Measurements from ENCODE around the gene FSTL3.
"Not testable (repeated sequence)": the region's sequence is repeated elsewhere in the genome, so short reads cannot be mapped to it uniquely, and the experiment has no call there.

The FSTL3 gene

DNA sequence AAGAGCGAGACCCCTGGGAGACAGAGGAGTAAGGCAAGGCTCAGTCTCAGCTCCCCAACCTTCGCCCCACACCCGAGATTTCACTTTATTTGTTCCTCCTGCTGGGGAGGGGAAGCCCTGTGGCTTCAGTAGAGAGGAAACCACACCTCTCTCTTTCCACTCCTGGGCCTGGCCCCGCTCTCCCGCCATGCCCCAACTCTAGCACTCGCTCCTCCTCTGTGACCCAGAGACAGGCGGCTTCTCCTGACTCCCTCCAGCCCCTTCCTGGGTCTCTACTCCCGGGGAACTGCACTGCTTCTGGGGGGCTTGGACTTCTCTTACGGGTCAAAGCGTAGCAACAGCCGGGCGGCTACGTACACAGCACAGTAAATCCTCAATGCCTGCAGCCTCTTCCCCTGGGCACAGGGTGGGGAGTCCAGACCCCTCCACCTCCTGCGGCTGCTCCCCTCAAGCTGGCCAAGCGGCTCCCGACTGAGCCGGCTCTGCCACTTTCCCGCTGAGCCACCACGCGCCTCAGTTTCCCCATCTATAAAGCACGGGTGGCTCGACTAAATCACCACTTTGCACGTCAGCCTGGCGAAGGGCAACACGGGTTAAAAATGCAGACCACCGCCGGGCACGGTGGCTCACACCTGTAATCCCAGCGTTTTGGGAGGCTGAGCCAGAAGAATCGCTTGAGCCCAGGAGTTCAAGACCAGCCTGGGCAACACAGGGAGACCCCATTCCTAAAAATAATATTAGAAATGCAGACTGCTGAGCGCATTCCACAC, 14.6 kb upstream of the FSTL3 start:
- no peak for DNase-seq (ENCODE audit: low spot score)

DNA sequence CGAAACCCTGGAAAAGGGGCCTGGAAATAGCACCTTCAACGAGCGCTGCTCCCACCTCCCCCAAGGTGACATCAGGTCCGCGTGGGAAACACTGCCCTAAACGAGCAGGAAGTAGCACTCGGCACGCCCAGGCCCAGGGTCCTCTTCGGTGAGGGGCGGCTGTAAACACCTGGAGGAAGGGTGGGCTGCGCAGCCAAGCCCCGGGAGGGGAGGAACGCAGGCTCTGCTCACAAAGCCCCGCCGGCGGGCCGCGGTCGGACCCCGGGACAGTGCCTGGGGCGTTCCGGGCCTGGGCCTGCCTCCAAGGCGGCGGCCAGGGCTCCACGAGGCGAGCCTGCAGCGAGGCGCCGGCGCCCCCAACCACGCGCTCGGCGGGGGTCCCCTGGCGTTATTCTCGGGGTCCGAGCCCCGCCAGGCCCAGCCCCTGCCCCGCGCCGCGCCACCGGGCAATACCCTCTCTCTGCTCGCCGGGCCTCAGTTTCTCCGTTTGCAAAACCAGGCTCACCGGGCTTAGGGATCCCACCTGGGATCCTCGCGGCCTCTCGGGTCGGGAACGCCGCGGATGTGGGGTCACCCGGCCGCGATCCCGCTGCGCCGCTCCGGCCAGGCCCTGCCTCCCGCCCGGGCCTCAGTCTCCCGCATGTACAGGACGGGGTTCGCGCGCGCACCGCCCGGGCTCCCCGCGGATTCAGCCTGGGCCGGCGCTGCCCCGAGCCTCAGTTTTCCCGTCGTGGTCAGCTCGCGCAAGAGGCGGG, 13.8 kb upstream of the FSTL3 start:
- DNase-seq (ENCODE audit: low spot score): no peak
- FAIRE-seq: no peak

More for the DNA sequence above, 14.6 kb upstream of the FSTL3 start:
- FAIRE-seq: no peak

DNA sequence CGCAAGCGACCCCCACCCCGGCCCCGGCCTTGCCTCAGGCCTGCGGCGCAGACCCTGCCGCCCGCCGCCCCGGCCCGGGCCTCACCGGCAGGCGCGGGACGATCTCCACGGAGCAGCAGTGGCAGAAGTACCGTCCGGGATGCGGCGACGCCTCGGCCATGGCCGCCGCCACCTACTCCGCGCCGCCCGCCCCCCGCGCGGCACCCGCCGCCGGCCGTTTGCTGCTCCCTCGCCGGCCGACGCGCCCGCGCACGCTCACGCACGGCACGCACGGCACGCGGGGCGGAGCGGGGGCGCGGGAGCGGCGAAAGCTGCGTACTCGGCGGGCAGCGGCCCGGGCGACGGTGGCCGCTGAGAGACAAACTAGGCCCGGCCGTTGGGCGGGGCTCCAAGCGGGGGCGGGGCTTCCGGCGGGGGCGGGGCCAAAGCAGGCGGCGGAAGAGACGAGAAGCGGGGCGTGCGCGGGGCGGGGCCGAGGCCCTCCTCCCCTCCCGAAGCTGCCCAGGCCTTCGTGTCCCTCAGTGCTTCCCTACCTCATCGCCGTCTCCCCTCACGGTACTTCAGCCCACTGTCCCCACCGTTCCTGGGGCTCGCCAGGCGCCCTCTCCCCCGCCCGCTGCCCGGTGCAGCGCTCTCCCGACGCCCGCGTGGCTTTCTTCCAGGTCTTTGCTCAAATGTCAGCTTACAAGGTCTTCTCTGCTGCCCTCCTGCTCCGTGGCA, 13.1 kb upstream of the FSTL3 start, which contains the start of gene RNF126:
Gene RNF126, minus strand, starts transcription at position 253 of the 720 bp plus-strand sequence. Its CDS starts 93 bp downstream, at position 160.
- FAIRE-seq (peak; percentile 75), DNase-seq (ENCODE audit: low spot score) (peak; percentile 90)

DNA sequence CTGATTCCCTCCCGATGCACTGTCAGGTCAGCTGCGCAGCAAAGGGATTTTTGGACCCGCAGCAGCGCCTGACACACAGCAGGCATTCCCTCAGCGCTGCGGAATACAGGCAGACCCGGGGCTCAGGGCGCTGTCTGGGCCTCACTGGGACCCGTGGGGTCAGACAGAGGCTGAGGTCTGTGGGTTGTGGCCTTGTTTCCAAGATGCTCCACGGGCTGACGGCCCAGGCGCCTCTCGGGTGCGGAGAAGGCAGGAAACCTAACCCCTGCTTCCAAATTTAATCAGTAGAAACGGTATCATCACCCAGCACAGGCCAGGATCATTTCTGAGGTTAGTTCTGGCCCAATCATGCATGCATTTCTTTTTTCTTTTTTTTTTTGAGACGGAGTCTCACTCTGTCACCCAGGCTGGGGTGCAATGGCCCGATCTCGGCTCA, 12.5 kb upstream of the FSTL3 start:
- FAIRE-seq (no peak), DNase-seq (ENCODE audit: low spot score) (no peak)

DNA sequence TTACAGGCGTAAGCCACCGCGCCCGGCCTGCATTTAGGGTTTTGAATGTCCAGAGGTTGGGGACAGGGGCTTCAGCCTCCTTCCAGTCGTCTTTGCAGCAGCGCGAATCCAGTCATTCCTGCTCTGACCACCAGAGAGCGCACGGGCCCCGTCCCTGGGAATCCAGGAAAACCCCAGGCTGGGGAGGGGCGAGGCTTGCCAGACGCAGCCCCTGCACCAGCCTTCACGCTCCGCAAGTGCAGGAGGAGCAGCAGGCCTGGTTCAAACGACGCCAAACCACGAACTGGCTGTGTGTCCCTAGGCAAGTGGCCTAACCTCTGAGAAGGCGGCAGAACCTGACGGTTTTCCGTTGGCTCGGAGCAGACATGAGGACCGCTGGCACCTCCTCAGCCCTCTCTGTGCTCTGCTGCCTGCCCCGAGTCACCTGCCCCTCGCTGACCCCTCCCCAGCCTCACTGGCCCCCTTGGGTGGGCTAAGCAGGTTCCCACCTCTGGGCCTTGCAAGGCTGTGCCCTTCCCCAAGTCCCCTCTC, 11.2 kb upstream of the FSTL3 start:
- DNase-seq (ENCODE audit: low spot score): peak; percentile 75
- FAIRE-seq: no peak

DNA sequence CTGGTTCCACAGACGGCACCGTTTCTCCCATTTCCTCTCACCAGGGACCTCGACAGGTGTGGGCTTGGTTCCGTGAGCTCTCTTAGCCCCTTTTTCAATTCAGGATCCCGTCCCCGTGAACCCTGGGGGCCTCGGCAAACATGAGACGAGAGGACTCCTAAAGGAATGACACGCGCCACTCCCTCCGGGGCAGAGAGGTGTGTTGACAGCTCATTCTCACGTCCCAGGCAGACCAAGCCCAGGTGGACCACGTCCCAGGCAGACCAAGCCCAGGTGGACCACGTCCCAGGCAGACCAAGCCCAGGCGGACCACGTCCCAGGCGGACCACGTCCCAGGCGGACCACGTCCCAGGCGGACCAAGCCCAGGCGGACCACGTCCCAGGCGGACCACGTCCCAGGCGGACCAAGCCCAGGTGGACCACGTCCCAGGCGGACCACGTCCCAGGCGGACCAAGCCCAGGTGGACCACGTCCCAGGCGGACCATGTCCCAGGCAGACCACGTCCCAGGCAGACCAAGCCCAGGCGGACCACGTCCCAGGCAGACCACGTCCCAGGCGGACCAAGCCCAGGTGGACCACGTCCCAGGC, 9.1 kb upstream of the FSTL3 start:
- not testable (repeated sequence) for DNase-seq (ENCODE audit: low spot score); FAIRE-seq

DNA sequence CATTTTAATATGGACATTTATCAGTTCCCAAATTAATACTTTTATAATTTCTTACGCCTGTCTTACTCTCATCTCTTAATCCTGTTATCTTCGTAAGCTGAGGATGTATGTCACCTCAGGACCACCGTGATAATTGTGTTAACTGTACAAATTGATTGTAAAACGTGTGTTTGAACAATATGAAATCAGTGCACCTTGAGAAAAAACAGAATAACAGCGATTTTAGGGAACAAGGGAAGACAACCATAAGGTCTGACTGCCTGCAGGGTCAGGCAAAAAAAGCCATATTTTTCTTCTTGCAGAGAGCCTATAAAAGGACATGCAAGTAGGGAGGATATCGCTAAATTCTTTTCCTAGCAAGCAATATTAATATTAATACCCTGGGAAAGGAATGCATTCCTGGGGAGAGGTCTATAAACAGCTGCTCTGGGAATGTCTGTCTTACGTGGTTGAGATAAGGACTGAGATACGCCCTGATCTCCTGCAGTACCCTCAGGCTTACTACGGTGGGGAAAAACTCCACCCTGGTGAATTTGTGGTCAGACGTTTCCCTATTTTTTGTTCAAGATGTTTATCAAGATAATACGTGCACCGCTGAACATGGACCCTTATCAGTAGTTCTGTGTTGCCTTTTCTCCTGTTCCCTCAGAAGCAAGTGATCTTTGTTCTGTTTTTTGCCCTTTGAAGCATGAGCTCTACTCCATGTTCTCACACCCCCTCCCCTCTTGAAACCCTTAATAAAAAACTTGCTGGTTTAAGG, 7.3 kb upstream of the FSTL3 start:
- not testable (repeated sequence) for FAIRE-seq; DNase-seq (ENCODE audit: low spot score)

DNA sequence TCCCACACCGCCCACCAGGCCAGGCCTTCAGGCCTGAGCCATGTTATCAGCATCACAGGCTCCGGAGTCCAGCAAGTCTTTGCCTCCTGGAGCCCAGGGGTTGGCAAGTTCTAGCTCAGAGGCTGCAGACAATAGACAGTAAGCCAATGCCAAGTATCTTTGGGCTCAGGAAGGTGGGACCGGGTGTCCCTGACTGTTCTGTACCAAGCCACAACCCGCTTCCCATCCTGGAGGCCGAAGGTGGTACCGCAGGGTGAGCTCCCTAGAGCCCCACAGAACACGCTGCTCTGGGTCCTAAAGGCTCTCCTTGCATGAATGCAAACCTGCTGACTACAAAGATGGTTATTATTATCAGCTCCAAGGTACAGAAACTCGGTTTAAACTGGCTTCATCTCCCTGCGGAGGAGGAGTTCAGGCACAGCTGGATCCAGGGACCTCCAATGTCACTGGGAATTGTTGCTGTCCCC, 5.5 kb upstream of the FSTL3 start:
- FAIRE-seq: no peak
- DNase-seq (ENCODE audit: low spot score): no peak

DNA sequence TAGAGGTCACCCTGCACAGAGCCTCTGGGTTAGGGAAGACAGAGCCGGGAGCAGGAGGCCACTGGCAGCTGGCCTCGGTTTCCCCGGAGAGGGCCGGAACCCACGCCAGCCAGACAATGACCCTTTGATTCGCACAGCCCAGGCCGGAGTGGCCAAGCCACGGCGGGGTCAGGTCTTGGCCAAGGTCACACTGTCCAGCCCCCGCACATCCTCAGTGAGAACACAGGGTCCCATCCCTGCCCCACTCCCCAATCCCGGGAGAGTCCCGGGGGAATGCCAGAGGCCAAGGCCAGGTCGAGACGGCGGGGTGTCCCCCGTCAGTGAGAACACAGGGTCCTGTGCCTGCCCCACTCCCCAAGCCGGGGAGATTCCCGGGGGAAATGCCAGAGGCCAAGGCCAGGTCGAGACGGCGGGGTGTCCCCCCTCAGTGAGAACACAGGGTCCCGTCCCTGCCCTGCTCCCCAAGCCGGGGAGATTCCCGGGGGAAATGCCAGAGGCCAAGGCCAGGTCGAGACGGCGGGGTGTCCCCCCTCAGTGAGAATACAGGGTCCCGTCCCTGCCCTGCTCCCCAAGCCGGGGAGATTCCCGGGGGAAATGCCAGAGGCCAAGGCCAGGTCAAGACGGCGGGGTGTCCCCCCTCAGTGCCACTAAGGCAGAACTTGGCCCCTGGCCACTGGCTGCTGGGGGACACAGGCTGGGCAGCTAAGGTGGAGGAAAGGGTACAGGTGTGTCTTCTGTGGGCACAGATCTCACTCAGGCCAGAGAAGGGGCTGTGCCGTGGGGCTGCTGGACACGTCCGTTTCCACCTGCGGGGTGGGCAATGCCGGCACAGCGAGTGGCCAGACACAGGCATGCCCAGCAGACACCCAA, 1.7 kb upstream of the FSTL3 start:
- FAIRE-seq (no peak), DNase-seq (ENCODE audit: low spot score) (no peak)

DNA sequence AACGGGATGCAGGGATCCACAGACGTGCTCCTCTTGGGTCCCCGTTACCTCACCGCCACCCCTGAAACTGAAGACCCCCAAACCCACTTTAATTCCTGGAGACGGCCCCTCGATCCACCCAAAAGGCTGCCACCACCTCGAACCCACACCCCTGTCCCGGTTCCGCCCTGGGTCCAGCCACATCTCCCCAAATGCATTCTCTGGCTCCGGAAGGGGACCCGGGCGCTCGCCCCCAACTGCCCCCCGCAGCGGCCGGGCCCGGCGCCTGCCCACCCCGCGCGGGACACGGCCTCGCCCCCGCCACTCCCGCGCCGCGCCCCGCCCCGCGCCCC, 219 bp upstream of the FSTL3 start:
- no peak for DNase-seq (ENCODE audit: low spot score)
- FAIRE-seq: no peak

DNA sequence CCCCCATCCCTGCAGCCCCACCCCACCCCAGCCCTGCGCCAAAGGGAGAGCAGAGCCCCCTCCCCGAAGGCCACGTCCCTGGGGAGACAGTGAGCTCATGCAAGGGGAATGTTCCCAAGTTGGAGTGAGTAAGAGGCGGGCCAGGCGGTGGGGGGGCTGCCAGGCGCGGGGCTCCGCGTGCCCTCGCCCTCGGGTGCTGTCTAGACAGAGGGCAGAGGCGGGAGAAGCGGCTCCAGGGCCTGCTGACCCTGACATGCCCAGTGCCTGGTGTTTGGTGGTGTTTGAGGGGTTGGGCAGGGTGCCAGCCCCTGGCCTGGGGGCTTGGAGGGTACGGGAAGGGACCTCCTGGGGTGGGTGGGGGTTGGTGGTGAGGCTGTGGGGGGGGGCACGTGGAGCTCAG, 1.0 kb downstream of the FSTL3 start:
- peak; percentile 23 for FAIRE-seq

DNA sequence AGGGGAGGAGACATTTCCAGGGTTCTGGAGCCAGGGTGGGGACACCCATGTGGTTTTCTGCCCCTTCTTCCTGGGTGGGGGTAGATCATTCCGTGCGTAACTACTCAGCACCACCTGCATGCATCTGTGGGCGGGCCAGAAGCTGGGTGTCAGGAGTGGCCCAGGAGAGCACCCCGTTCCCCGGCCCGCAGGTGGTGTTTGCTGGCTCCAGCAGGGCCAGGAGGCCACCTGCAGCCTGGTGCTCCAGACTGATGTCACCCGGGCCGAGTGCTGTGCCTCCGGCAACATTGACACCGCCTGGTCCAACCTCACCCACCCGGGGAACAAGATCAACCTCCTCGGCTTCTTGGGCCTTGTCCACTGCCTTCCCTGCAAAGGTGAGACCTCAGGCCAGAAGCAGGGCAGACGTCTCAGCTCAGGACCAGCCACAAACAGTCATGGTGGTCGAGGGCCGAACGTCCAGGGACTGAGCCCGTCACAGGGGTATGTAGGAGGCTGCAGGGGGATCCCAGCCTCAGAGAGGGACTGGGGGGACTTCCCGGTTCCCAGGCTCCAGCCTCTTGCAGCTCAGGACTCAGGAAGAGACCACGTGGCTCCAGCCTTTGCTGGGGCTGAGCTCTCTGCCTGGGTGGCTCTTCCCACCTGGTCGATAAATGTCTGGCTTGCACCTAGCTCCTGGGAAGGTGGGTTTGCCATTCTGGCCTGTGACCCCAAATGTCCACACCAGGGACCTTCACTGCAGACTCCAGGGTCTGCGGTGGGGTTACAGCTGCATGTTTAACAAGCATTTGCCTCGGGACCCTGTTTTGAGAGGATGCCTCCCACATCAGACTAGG, 1.6 kb downstream of the FSTL3 start:
- FAIRE-seq (no peak), DNase-seq (ENCODE audit: low spot score) (peak; percentile 48)

More for the DNA sequence above, 1.0 kb downstream of the FSTL3 start:
- DNase-seq (ENCODE audit: low spot score): peak; percentile 79

DNA sequence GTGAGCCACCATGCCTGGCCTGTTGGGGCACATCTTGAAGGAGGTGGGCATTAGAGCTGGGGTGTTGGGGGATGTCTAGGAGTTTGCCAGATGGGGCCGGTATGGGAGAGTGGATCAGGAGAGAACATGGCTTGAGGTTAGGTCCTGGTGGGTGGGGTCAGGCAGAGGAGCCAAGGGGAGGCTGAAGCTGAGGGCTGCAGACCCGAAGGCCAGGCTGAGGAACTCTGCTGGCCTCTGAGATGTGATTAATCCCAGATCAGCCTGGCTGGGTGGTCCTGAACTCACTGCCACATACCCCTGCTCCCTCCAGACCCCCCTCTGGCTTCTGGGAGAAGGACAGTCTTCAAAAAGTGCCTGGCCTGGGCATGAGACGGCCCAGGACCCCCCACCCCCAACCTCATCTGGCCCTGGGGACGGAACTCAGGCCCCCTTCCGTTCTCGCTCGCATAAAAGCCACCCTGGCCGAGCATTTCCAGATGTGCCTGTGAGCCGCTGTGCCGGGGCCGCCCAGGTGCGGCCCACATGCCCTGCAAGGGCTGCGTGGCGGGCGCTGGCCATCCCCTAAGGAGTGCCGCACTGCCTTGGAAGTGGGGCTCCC, 2.7 kb downstream of the FSTL3 start:
- DNase-seq (ENCODE audit: low spot score) (no peak), FAIRE-seq (no peak)

DNA sequence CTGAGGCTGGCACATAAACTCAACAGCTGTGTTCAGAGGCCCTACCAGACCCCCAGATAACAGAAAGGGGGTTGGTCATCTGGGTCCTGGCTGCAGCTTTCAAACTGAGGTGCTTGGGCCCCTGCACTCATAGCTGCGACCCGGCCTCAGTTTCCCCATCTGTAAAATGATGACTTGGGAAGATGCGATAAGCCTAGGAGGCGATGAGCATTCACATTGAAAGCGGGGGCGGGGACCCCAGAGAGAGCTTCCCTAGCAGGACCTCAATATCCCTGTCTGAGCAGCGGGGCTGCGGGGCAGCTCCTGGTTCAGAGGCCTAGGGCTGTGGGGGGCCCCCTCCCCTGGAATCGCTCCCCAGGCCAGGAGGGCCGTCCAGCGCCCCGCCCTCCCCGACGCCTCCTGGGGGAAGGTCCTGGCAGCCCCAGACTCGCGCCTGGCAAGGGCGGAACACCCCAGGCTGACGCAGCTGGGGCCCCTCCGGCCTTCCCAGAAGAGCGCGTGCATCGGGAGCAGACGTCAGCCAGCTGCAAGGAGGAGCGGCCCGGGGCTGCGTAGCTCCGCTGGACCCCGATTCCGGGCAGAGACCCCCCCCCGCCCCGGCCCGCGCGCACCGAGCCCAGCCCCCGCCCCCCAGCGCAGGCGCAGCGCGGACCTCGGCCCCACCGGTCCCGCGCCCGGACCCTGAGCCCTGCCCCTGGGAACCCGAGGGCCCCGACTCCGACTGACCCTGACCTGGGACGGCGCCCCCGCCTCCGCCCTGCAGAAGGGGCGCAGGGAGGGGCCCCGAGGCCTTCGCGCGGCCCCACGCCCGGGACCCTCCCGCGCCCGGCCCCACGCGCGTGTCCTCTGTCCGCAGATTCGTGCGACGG, 3.5 kb downstream of the FSTL3 start:
- DNase-seq (ENCODE audit: low spot score): peak; percentile 56
- no peak for FAIRE-seq

DNA sequence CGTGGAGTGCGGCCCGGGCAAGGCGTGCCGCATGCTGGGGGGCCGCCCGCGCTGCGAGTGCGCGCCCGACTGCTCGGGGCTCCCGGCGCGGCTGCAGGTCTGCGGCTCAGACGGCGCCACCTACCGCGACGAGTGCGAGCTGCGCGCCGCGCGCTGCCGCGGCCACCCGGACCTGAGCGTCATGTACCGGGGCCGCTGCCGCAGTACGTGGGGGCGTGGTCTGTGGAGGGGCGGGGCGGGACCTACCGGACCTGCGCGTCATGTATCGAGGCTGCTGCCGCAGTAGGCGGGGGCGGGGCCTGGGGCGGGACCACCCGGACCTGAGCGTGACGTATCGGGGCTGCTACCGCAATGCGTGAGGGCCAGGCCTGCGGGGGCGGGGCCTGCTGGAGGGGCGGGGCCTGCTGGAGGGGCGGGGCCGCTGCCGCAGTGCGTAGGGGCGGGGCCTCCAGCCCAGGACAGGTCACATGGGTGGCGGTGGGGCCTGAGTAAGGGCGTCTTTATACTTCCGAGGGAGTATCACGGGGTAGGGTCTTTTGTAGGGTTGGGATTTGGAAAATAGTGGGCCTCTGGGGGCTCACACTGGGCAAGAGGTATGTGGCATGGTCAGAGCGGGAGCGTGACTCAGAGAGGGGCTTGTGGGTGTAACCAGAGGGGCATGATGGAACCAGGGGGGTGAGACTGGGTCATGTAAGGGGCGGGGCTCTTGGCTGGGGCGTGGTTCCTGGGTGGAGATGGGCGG, 4.3 kb downstream of the FSTL3 start:
- DNase-seq (ENCODE audit: low spot score): peak; percentile 94
- peak; percentile 40 for FAIRE-seq

Measured in urothelium cell line (cell line).